HG03045 (cell line): Measurements from ENCODE around the gene SLC1A7.

Experiments used
- ATAC-seq: cut with Tn5 transposase; IDR thresholded peaks from one replicate; pipeline ENCODE4 v1.9.1; 2021; ENCODE audit warnings: mild to moderate bottlenecking, moderate library complexity; ENCODE audit not compliant: unreplicated experiment

SLC1A7 gene

DNA sequence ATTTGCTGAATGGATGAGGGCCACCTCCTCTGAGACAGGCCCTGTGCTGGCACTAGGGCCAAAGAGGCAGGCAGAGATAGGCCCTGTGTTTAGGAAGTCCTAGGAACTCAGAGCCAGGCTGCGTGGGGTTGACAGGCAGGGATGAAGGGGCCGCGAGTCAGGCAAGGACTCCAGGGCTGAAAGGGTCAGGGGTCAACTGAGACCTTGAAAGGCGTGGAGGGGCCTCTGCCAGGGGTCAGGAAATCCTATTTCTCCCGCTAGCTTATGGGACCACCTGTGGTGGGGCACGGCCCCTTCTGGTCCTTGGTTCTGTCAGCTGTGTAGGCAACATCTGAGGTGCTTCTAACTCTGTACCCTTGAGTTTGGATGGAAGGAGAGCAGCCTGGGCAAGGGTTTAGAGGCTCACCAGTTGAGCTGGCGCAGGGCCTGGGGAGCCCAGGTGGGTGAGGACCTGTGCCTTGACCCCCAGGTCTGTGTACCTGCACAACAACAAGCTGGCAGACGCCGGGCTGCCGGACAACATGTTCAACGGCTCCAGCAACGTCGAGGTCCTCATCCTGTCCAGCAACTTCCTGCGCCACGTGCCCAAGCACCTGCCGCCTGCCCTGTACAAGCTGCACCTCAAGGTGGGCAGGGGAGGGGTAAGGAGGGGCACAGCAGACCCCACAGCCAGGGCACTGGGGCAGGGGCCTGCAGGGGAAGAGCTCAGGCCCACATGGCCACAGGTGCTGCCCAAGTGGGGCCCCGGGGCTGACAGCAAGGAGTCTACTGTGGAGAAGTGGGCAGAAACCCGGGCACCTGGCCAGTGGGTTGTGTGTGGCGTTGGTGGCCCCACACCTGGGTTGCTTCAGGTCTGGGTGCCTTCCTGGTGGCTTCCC, 65.5 kb downstream of the SLC1A7 start:
- no peak for ATAC-seq

DNA sequence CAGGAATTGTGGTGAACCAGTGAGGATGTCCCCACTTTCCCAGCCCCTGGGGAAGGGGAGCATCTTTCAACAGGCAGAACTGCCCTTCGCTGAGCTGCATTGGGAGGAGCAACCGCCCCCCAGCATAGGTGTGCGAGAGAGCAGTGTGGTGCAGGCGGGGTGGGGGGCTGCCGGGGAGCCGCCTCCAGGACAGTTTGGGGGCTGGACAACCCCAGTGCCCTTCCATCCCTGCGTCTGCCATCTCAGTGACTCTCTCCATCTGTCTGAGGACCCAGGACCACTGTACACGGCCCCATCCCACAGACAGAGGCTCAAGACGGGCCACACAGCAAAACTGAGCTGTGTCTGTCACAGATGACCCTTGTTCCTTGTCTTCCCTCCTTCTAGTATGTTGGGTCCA, 66.3 kb downstream of the SLC1A7 start:
- ATAC-seq = no peak

DNA sequence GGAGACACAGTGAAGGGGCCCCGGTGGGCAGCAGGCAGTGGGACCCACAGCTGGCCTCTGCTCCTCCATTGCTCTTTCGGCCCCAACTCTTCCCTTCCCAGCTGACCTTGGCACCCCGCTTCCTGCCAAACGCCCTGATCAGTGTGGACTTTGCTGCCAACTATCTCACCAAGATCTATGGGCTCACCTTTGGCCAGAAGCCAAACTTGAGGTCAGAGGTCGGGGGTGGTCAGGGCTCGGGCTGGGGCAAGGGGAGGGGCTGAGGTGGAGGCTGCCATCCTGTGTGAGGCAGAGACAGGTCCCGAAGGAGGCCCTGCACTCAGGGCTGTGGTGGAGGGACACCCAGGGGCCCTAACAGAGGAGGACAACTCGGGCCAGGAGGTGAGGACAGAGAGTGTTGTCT, 66.7 kb downstream of the SLC1A7 start:
- ATAC-seq = no peak

- no peak for ATAC-seq
Measured at GRCh38 chr1:53075206-53075605, 67.2 kb downstream of the SLC1A7 start.

DNA sequence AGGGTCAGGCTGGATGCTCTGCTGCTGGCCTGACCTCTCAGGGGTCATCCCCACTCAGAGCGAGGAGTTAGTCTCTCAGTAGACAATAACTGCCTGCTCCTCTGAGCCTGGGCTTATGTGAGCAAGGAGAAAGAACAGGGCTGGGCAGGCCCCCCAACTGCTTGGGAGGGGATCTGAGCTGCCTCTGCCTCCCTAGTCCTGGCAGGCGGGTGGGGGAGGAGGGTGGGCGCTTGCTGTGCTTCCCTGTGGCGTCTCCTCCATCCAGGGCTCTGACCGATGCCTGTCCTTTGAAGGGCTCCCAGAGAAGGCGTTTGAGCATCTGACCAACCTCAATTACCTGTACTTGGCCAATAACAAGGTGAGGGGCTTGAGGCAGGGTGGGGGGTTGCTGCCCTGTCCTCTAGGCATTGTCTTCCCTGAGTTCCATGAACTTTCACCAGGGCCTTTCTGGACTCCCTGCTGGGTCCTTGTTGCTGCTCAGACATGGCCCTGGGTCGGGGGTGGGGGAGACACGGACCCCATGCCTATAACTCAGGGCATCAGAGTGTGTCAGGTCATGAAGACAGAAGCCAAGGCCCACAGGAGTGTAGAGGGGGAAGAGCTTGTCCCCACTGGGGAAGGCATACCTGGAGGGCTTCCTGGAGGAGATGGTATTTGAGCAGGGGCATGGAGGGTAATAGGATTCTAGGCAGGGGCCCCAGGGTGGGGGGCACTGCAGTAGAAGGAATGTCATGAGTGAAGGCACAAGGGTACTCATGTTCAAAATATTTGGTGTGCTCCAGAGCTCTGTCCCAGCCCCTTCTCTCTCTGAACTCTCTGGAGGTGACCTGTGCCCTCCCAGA, 67.9 kb downstream of the SLC1A7 start:
- no peak for ATAC-seq

DNA sequence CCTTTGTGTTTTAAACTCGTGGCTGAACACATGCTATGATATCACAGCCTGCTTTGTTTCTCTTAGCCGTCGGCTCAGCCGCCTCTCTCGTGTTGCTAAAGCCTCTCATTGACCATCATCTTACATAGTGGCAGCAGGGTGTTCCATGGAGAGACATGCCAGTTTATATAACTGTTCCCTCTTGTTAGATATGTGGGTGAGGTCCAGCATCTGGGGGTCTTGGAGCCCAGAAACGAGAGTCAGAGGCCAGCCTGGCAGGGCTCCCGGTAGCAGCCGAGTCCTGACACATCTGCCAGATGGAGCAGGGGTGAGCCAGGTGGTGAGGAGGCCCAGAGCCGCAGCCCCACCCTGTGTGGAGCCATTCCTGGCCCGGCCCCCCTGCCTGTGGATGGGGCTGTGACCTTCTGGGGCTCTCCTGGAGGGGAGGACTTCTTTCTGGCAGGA, 68.5 kb downstream of the SLC1A7 start:
- ATAC-seq = no peak

- no peak for ATAC-seq
Measured at GRCh38 chr1:53073287-53073686, 69.2 kb downstream of the SLC1A7 start.

DNA sequence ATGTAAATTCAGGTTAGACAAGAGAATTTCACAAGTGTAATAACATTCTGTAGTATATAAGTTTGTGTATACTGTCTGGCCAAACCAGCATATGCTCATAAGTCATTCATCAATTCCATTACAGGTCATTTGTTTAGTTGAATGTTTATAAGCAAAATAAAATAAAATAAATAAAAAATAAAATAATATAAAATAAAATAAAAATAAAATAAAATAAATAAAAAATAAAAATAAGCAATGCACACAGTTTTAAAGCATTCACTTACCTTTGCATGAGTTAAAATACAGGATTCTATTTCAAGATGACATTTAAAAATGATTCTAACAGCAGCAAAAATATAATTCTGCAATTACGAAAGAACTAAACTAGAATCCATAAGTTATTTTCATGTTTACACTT, 70.5 kb downstream of the SLC1A7 start:
- no peak for ATAC-seq

DNA sequence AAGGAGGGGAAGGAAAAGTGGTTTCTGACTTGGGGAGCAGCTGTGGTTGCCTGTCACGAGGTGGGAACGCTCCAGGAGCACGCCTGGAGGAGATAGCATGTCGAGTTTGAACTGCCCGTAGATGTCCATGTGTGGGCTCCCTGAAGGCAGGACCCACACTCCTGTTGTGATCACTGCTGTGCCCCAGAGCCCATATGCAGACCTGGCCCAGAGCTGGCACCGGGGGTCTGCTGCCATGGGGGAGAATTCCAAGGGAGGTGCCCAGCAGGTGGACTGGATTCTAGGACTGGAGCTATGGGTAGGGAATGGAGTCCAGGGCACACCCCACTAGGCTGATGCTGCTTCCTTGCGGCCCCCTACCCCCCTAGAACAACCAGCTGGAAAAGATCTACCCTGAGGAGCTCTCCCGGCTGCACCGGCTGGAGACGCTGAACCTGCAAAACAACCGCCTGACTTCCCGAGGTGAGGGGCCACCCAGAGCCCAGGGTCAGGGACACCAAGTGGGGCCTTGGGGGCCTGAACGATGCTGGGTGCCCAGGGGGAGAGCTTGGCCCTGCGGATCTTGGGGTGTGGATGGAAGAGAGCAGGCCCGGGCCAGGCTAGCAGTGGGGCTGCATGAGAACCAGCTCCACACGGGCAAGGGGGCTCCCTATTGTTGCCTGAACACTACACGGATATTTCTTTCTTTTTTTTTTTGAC, 71.1 kb downstream of the SLC1A7 start:
- ATAC-seq = no peak

DNA sequence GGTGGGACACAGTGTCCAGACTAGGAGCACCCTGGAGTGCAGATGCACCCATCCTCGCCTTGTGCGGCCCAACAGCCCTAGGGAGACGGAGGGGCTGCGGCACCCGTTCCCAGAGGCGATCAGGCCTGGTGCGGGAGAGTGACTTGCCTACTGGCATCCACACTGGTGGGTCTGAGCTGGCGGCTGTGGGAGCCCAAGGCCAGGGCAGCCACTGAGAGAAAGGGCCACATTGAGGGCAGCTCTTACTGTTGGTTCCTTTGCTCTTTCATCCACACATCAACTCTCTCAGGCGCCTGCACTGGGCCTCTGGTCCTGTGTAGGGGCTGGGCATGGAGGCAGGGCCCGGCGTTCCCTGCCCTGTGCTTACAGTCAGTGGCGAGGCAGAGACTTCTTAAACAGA, 71.8 kb downstream of the SLC1A7 start:
- no peak for ATAC-seq

GRCh38 chr1:53069663-53070327, 72.6 kb downstream of the SLC1A7 start:
- no peak for ATAC-seq

GRCh38 chr1:53069265-53069662, 73.2 kb downstream of the SLC1A7 start:
- ATAC-seq = no peak

DNA sequence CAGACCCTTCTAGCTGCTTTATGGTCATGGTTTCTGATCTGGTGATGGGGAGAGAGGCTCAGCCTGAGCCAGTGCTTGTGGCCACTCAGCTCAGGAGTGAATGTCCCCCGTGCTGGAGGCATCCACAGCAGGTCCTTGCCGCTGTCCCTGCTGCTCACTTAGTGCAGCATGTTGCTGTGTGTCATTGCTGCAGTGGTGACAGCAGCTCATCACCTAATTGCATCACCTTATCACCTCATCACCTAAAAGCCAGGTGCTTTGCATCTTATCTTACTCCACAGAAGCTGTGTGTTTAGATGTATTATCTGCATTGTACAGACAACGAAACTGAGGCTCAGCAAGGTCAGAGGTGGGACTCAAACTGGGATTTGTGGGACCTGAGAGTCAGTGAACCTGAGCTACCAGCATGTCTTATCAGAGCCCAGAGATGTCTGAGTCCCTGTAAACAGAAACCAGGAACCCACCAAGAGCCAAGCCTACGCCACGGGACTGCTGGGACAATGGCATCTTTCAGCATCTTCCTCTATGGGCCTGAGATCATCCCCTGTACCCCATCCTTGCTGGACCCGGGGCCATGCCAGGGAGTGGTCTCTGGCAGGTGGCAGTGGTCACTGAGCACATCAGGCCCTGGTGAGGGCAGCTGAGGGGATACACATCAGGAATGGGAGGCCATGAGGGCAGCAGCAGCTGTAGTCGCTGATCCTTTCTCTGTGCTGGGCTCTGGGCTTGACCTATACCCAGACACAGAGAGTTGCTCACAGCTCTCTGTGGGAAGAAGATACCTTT, 73.9 kb downstream of the SLC1A7 start:
- no peak for ATAC-seq

- ATAC-seq = no peak
Measured at GRCh38 chr1:53067886-53068285, 74.6 kb downstream of the SLC1A7 start.

- no peak for ATAC-seq
Measured at GRCh38 chr1:53066891-53067738, 75.3 kb downstream of the SLC1A7 start.

DNA sequence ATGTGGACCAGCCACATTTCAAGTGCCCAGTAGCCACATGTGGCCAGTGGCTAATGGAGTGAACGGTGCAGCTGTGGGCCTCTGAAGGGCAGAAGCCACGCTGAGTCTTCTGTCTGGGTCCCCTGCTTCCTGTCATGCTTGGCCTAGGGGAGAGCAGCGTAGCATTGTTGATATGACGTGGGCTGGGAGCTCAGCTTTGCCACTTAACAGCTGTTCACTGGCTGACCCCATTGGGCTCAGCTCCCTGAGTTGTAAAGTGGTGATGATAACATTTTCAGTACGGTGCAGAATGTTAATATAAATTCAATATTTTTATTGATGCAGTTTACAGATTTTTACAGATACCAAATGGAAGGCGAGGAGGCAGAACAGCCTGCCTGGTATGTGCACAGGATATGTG, 76.0 kb downstream of the SLC1A7 start:
- no peak for ATAC-seq

GRCh38 chr1:53065391-53065790, 77.0 kb downstream of the SLC1A7 start:
- no peak for ATAC-seq

GRCh38 chr1:53063744-53064515, 78.5 kb downstream of the SLC1A7 start:
- ATAC-seq = no peak
